Transverse colon (tissue), 4 donors: ENCODE measurements around the gene SUGCT.

Experiments used
- CTCF ChIP-seq, 5 experiments: fragments of 200-600 bp in 3 of 5; fragments of 450-650 bp in 2 of 5; sonication (generic) in 3 of 5; IDR thresholded peaks; 1 replicate in 2 of 5; 2 replicates in 3 of 5; pipeline ENCODE4 v1.5.1; 2016 to 2017; ENCODE audit warnings: antibody characterized with exemption in 5 of 5, inconsistent platforms in 3 of 5, mild to moderate bottlenecking in 2 of 5, moderate library complexity in 1 of 5
- EP300 ChIP-seq: sonication (generic); formaldehyde crosslinking; IDR thresholded peaks from one replicate; pipeline ENCODE4 v1.6.1; 2017; ENCODE audit warnings: antibody characterized with exemption, low read depth
- POLR2A ChIP-seq: fragments of 450-650 bp; IDR thresholded peaks from one replicate; pipeline ENCODE4 v1.6.1; 2016; ENCODE audit warnings: antibody characterized with exemption, mild to moderate bottlenecking, moderate library complexity
- POLR2AphosphoS5 ChIP-seq, 3 donors: sonication (generic); formaldehyde crosslinking; IDR thresholded peaks; one replicate each; pipeline ENCODE4 v1.6.1; 2016; ENCODE audit warnings: antibody characterized with exemption in 3 of 3

GRCh38 chr7:40098810-40099209 lies 36.0 kb upstream of the SUGCT start:
- TF ChIP-seq CTCF (IDR thresholded peaks at IDR 0.05) (no peak), POLR2A (no peak), POLR2AphosphoS5 (IDR thresholded peaks at IDR 0.05) (no peak), EP300 (no peak)
